CD4-positive, alpha-beta T cell (primary cell): ENCODE measurements around the gene DOCK8. TPM values are rescaled to one million over a fixed set of nuclear protein-coding genes. Genes with fewer than 3 reads are reported as not detected.
A peak's percentile ranks its signal among the peaks of the same experiment; 100 is the strongest.

Experiments used
- ATAC-seq: fragments of 200-7000 bp; cut with Tn5 transposase; one replicate; pipeline ENCODE4 v1.10.0; 2022; ENCODE audit warnings: mild to moderate bottlenecking; ENCODE audit not compliant: poor library complexity
- CTCF ChIA-PET: fragments of 350-600 bp; sonication (Branson Sonifier 250); formaldehyde crosslinking; loops from one replicate; lab custom pipeline; 2021; ENCODE audit warnings: antibody characterized with exemption, inconsistent platforms; lab: Charles Lee
- POLR2A ChIA-PET: fragments of 350-600 bp; sonication (Branson Sonifier 250); formaldehyde crosslinking; loops from one replicate; lab custom pipeline; 2021; ENCODE audit warnings: antibody characterized with exemption, inconsistent platforms; lab: Charles Lee
- DNase-seq, 14 experiments: peaks; one replicate each; pipeline ENCODE4 v3.0.0-alpha.2; 2013 to 2020; ENCODE audit warnings: mixed read lengths in 2 of 14
- H3K27ac ChIP-seq, 2 donors: one replicate each; pipeline versions ENCODE4 v1.5.1 to v1.7.0; 2013; ENCODE audit warnings: low read length in 2 of 2, low read depth in 1 of 2, mild to moderate bottlenecking in 1 of 2
- H3K27me3 ChIP-seq, 2 experiments: 1 replicate in 1 of 2; 2 replicates in 1 of 2; pipeline versions ENCODE4 v1.6.1 to v1.7.0; 2013; ENCODE audit warnings: low read length in 2 of 2, control low read depth in 1 of 2, mild to moderate bottlenecking in 1 of 2, moderate library complexity in 1 of 2; ENCODE audit not compliant: insufficient read depth in 2 of 2, control insufficient read depth in 1 of 2
- H3K36me3 ChIP-seq: one replicate; pipeline ENCODE4 v1.6.1; 2013; ENCODE audit warnings: low read length, control low read depth; ENCODE audit not compliant: insufficient read depth
- H3K4me1 ChIP-seq: one replicate; pipeline ENCODE4 v1.6.1; 2013; ENCODE audit warnings: low read length, control low read depth; ENCODE audit not compliant: insufficient read depth
- H3K4me3 ChIP-seq: one replicate; pipeline ENCODE4 v1.5.1; 2013; ENCODE audit warnings: mild to moderate bottlenecking, low read length, moderate library complexity
- H3K9me3 ChIP-seq, 2 experiments: 1 replicate in 1 of 2; 2 replicates in 1 of 2; pipeline versions ENCODE4 v1.6.1 to v1.7.0; 2013; ENCODE audit warnings: low read length in 2 of 2, mild to moderate bottlenecking in 2 of 2, control low read depth in 1 of 2, moderate library complexity in 1 of 2; ENCODE audit not compliant: control insufficient read depth in 1 of 2, insufficient read depth in 1 of 2
- H3K27ac Mint-ChIP-seq: one replicate; pipeline ENCODE4 v1.8.0; 2020; ENCODE audit warnings: mixed read lengths
- H3K27me3 Mint-ChIP-seq: one replicate; pipeline ENCODE4 v1.8.0; 2021; ENCODE audit warnings: mixed read lengths
- H3K36me3 Mint-ChIP-seq: one replicate; pipeline ENCODE4 v1.8.0; 2021; ENCODE audit warnings: low read depth, mixed read lengths
- H3K4me1 Mint-ChIP-seq: one replicate; pipeline ENCODE4 v1.8.0; 2021; ENCODE audit warnings: low read depth, mixed read lengths
- H3K4me3 Mint-ChIP-seq: one replicate; pipeline ENCODE4 v1.8.0; 2020; ENCODE audit warnings: mild to moderate bottlenecking, mixed read lengths
- H3K9me3 Mint-ChIP-seq: one replicate; pipeline ENCODE4 v1.8.0; 2020; ENCODE audit warnings: mixed read lengths
- CTCF ChIP-seq: fragments of 200-600 bp; IDR thresholded peaks from one replicate; pipeline ENCODE4 v1.8.0; 2022; ENCODE audit warnings: antibody characterized with exemption, mild to moderate bottlenecking
- intact Hi-C, 2 experiments: fragments of 100-400 bp; cut with DNase I in 1 of 2; cut with micrococcal nuclease in 1 of 2; formaldehyde crosslinking; loops; one replicate each; pipeline versions ENCODE4 v1.15.1 to v1.9.0; 2023 to 2025; cut with DNase I, micrococcal nuclease
- total RNA-seq, 174 experiments: library from RNA in 2 of 174; stranded (reverse) in 2 of 174; gene quantifications; one replicate each; pipeline ENCODE4 v1.2.3 and lab custom pipeline; 2021 to 2026

DOCK8 gene
- total RNA-seq, 2 experiments from 2014 or later, result 123 to 126 TPM

- Mint-ChIP-seq H3K27ac (peak overlapping the region; percentile 10), H3K4me3 (no peak overlapping the region), H3K4me1 (peaks cover 8% of the 10 kb centered on the region), H3K27me3 (no peaks in the 10 kb centered on the region), H3K9me3 (no peaks in the 10 kb centered on the region), H3K36me3 (peaks cover 96% of the 10 kb centered on the region)
- Histone ChIP-seq H3K9me3 (no peaks in the 10 kb centered on the region), H3K4me3 (no peak overlapping the region), H3K4me1 (no peaks in the 10 kb centered on the region), H3K27ac (no peak overlapping the region), H3K36me3 (peaks cover 92% of the 10 kb centered on the region), H3K27me3 (no peaks in the 10 kb centered on the region)
- DNase-seq, result no peak
- no peak for ATAC-seq
- TF ChIP-seq CTCF, result no peak
- ChIA-PET CTCF (no interaction called here), POLR2A (no interaction called here)
- intact Hi-C loops, result no loop called here
Measured at GRCh38 chr9:373759-374206, 159.1 kb downstream of the DOCK8 start.

- no peaks in the 10 kb centered on the region for H3K9me3 ChIP-seq
- ATAC-seq (no peak), DNase-seq (no peak)
- Mint-ChIP-seq H3K27ac (peak overlapping the region; percentile 27), H3K9me3 (no peaks in the 10 kb centered on the region), H3K4me1 (peaks cover 8% of the 10 kb centered on the region), H3K36me3 (peaks cover 96% of the 10 kb centered on the region), H3K4me3 (no peak overlapping the region), H3K27me3 (no peaks in the 10 kb centered on the region)
- ChIA-PET CTCF (interaction anchor here (0.6 kb wide), 1 partner anchor 172 kb away, joined by 4 read pairs; no protein-coding TSS in a partner anchor), POLR2A (no interaction called here)
- no peaks in the 10 kb centered on the region for H3K4me1 ChIP-seq
- peaks cover 93% of the 10 kb centered on the region for H3K36me3 ChIP-seq
- no peak for TF ChIP-seq CTCF
- H3K27me3 ChIP-seq, result no peaks in the 10 kb centered on the region
- H3K27ac ChIP-seq, result no peak overlapping the region
- intact Hi-C loops, result no loop called here
- no peak overlapping the region for H3K4me3 ChIP-seq
Measured at GRCh38 chr9:374736-375135, 160.1 kb downstream of the DOCK8 start.

- POLR2A ChIA-PET, result no interaction called here
- Histone ChIP-seq H3K27me3 (no peaks in the 10 kb centered on the region), H3K9me3 (no peaks in the 10 kb centered on the region), H3K27ac (no peak overlapping the region), H3K4me1 (no peaks in the 10 kb centered on the region), H3K36me3 (peaks cover 87% of the 10 kb centered on the region), H3K4me3 (no peak overlapping the region)
- Mint-ChIP-seq H3K9me3 (no peaks in the 10 kb centered on the region), H3K27ac (no peak overlapping the region), H3K36me3 (peaks cover 87% of the 10 kb centered on the region), H3K4me3 (no peak overlapping the region), H3K27me3 (no peaks in the 10 kb centered on the region), H3K4me1 (peaks cover 8% of the 10 kb centered on the region)
- TF ChIP-seq CTCF, result no peak
- ATAC-seq (no peak), DNase-seq (no peak)
- intact Hi-C loops, result no loop called here
- CTCF ChIA-PET, result no interaction called here
Measured at GRCh38 chr9:376115-376514, 161.4 kb downstream of the DOCK8 start.
